HEK293 (cell line): ENCODE measurements around the gene DLD.

ENCODE experiments used
- CTCF ChIA-PET: fragments of 350-600 bp; formaldehyde crosslinking; extraction: SDS; loops from one replicate; lab custom pipeline; 2021; ENCODE audit warnings: antibody characterized with exemption; lab: Yijun Ruan, JAX
- POLR2A ChIA-PET: fragments of 300-600 bp; formaldehyde crosslinking; extraction: SDS; loops from one replicate; lab custom pipeline; 2020; ENCODE audit warnings: antibody characterized with exemption, inconsistent platforms; lab: Yijun Ruan, JAX
- H3K27ac ChIP-seq: fragments of 200-500 bp; sonication (Bioruptor generic); 2 replicates; pipeline ENCODE4 v1.5.1; 2014; ENCODE audit warnings: low read depth, low read length, control low read depth, inconsistent platforms; ENCODE audit errors: extremely low read depth
- H3K36me3 ChIP-seq, 2 experiments: fragments of 200-500 bp in 1 of 2; sonication (Bioruptor generic) in 1 of 2; 1 replicate in 1 of 2; 2 replicates in 1 of 2; pipeline ENCODE4 v1.5.1; 2014 to 2017; ENCODE audit warnings: inconsistent platforms in 2 of 2, low read length in 2 of 2; ENCODE audit not compliant: control insufficient read depth in 2 of 2, insufficient read depth in 1 of 2
- H3K4me1 ChIP-seq: fragments of 200-500 bp; sonication (Bioruptor generic); 2 replicates; pipeline ENCODE4 v1.5.1; 2014; ENCODE audit warnings: mild to moderate bottlenecking, low read length, inconsistent platforms; ENCODE audit not compliant: control insufficient read depth, insufficient read depth
- H3K4me3 ChIP-seq: 2 replicates; pipeline ENCODE4 v1.5.1; 2011; ENCODE audit warnings: low read depth, mild to moderate bottlenecking, control low read depth, low read length, moderate library complexity
- H3K9me3 ChIP-seq: fragments of 200-500 bp; sonication (Bioruptor generic); 2 replicates; pipeline ENCODE4 v1.5.1; 2014; ENCODE audit warnings: low read depth, low read length, inconsistent platforms; ENCODE audit not compliant: control insufficient read depth, insufficient read depth
- GLI2 ChIP-seq: fragments of 450-650 bp; formaldehyde crosslinking; IDR thresholded peaks from 2 replicates; pipeline ENCODE4; 2017; ENCODE audit warnings: missing biosample characterization, missing genetic modification characterization, low read depth, borderline replicate concordance
- MZF1 ChIP-seq: fragments of 450-650 bp; formaldehyde crosslinking; IDR thresholded peaks from 2 replicates; pipeline ENCODE4 v1.5.1; 2017; ENCODE audit warnings: missing biosample characterization, missing genetic modification characterization, borderline replicate concordance
- SCRT1 ChIP-seq: fragments of 450-650 bp; formaldehyde crosslinking; IDR thresholded peaks from 2 replicates; pipeline ENCODE4 v1.5.1; 2016; ENCODE audit warnings: missing biosample characterization, missing genetic modification characterization, borderline replicate concordance
- SCRT2 ChIP-seq: fragments of 450-650 bp; formaldehyde crosslinking; IDR thresholded peaks from 2 replicates; pipeline ENCODE4 v1.5.1; 2016; ENCODE audit warnings: missing biosample characterization, missing genetic modification characterization
- YY1 ChIP-seq: fragments of 450-650 bp; formaldehyde crosslinking; IDR thresholded peaks from 2 replicates; pipeline ENCODE4 v1.5.1; 2018; ENCODE audit warnings: missing biosample characterization, missing genetic modification characterization
- ZBTB20 ChIP-seq: fragments of 450-650 bp; formaldehyde crosslinking; IDR thresholded peaks from 2 replicates; pipeline ENCODE4 v1.5.1; 2016; ENCODE audit warnings: missing biosample characterization, missing genetic modification characterization
- ZFP3 ChIP-seq: fragments of 450-650 bp; formaldehyde crosslinking; IDR thresholded peaks from 2 replicates; pipeline ENCODE4 v1.5.1; 2016; ENCODE audit warnings: low read depth, missing biosample characterization, missing genetic modification characterization
- ZFP69B ChIP-seq: fragments of 450-650 bp; formaldehyde crosslinking; IDR thresholded peaks from 2 replicates; pipeline ENCODE4 v1.5.1; 2016; ENCODE audit warnings: missing biosample characterization, missing genetic modification characterization
- ZNF133 ChIP-seq: fragments of 450-650 bp; formaldehyde crosslinking; IDR thresholded peaks from 2 replicates; pipeline ENCODE4 v1.5.1; 2016; ENCODE audit warnings: missing biosample characterization, missing genetic modification characterization
- ZNF140 ChIP-seq: fragments of 450-650 bp; formaldehyde crosslinking; IDR thresholded peaks from 2 replicates; pipeline ENCODE4 v1.5.1; 2016; ENCODE audit warnings: missing biosample characterization, missing genetic modification characterization
- ZNF155 ChIP-seq: fragments of 450-650 bp; formaldehyde crosslinking; IDR thresholded peaks from 2 replicates; pipeline ENCODE4 v1.5.1; 2016; ENCODE audit warnings: missing biosample characterization, missing genetic modification characterization
- ZNF391 ChIP-seq: fragments of 450-650 bp; formaldehyde crosslinking; IDR thresholded peaks from 2 replicates; pipeline ENCODE4 v1.5.1; 2016; ENCODE audit warnings: low read depth, missing biosample characterization, missing genetic modification characterization, borderline replicate concordance
- ZNF423 ChIP-seq: fragments of 450-650 bp; formaldehyde crosslinking; IDR thresholded peaks from 2 replicates; pipeline ENCODE4 v1.5.1; 2016; ENCODE audit warnings: missing biosample characterization, missing genetic modification characterization
- ZNF529 ChIP-seq: fragments of 450-650 bp; formaldehyde crosslinking; IDR thresholded peaks from 2 replicates; pipeline ENCODE4 v1.5.1; 2017; ENCODE audit warnings: missing genetic modification characterization, missing biosample characterization; ENCODE audit not compliant: insufficient replicate concordance
- ZNF585B ChIP-seq: fragments of 450-650 bp; formaldehyde crosslinking; IDR thresholded peaks from 2 replicates; pipeline ENCODE4 v1.5.1; 2016; ENCODE audit warnings: missing biosample characterization, missing genetic modification characterization
- ZNF776 ChIP-seq: fragments of 450-650 bp; formaldehyde crosslinking; IDR thresholded peaks from 2 replicates; pipeline ENCODE4 v1.5.0; 2017; ENCODE audit warnings: missing biosample characterization, missing genetic modification characterization, borderline replicate concordance
- ZNF792 ChIP-seq: fragments of 450-650 bp; formaldehyde crosslinking; IDR thresholded peaks from 2 replicates; pipeline ENCODE4 v1.5.1; 2016; ENCODE audit warnings: missing biosample characterization, missing genetic modification characterization
- TF ChIP-seq, protein P1 (sequence below): fragments of 450-650 bp; formaldehyde crosslinking; IDR thresholded peaks from 2 replicates; pipeline ENCODE4 v1.5.1; 2016; ENCODE audit warnings: missing biosample characterization, missing genetic modification characterization
- TF ChIP-seq, protein P2 (sequence below): fragments of 450-650 bp; formaldehyde crosslinking; IDR thresholded peaks from 2 replicates; pipeline ENCODE4 v1.5.1; 2016; ENCODE audit warnings: missing biosample characterization, missing genetic modification characterization
- TF ChIP-seq, protein P3 (sequence below): fragments of 450-650 bp; formaldehyde crosslinking; IDR thresholded peaks from 2 replicates; pipeline ENCODE4 v1.5.1; 2017; ENCODE audit warnings: missing biosample characterization, mild to moderate bottlenecking, missing genetic modification characterization, moderate library complexity

DLD gene

DNA sequence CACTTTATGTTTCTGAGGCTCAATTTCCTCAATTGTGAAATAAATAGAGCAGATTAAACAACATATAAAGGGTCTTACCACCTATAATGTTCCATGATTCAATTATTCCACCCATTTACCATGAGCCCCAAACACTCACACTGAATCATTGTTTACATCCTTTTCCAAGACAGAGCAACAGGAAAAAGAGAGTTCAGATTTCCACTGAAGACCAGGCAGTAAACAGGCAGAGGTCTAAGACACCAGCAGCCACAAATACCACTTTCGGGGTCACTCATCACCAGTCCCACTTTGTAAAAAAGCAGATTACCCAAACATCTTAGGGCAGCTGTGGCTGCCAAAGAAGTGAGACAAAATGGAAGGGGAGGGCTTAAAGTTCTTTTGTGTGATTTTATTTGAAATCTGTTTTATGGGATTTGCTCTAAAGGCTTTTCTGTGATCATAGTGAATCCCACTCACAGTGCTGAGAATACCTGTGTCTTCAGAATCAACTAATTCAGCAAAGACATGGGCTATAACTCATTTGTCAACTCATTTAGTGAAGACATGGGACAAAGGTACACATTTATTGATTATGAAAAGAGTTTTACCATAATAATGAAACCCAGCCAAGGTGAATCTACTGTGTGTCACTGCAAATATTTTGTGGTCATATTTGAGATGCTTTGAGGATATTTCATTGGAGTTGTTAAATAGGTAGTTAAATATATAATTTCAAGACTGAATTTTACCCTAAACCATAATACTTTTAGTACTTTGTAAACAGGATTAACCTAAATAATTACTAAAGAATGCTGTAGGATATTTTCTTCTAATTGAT, 24.8 kb upstream of the DLD start:
- no peak overlapping the region for H3K27ac ChIP-seq
- H3K4me1 ChIP-seq = no peaks in the 10 kb centered on the region
- H3K4me3 ChIP-seq = no peak overlapping the region
- TF ChIP-seq ZFP3 (tag by site-specific recombination) = no peak
- ChIA-PET POLR2A (no interaction called here), CTCF (interaction anchor here (1.5 kb wide), 1 partner anchor 11 kb away, joined by 3 read pairs; no protein-coding TSS in a partner anchor)
- H3K9me3 ChIP-seq = no peaks in the 10 kb centered on the region
- no peaks in the 10 kb centered on the region for H3K36me3 ChIP-seq

DNA sequence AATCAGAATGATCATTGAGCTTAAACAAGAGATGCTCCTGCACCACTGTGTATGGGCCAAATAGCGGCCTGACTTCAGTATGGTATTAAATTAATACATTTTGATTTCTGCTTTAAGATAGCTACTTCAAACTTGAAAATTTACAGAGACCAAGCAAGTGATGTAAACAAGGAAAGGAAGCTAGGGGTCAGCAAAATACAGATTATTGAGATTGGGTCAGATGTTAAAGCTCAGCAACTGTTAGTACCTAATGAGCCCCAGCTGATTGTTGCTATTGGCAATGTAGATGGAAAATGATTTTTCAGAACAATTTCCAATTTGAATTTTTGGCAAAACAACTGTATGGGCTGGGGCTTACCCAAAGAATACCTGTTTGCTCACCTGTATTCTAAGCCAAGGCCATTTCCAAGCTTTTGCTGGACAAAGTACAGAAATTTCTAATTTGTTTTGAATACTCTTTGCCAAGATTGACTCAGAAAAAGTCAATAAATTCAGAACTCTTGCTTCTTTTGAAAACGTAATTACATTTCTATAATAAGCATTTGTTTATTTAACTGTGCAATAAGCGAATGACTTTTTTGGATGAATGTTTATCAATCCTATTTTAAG, 23.0 kb upstream of the DLD start:
- ChIA-PET POLR2A (no interaction called here), CTCF (interaction anchor here (0.6 to 2.2 kb wide), 7 partner anchors 12 to 978 kb away, joined by 3 to 12 read pairs (median 3); no protein-coding TSS in a partner anchor)

DNA sequence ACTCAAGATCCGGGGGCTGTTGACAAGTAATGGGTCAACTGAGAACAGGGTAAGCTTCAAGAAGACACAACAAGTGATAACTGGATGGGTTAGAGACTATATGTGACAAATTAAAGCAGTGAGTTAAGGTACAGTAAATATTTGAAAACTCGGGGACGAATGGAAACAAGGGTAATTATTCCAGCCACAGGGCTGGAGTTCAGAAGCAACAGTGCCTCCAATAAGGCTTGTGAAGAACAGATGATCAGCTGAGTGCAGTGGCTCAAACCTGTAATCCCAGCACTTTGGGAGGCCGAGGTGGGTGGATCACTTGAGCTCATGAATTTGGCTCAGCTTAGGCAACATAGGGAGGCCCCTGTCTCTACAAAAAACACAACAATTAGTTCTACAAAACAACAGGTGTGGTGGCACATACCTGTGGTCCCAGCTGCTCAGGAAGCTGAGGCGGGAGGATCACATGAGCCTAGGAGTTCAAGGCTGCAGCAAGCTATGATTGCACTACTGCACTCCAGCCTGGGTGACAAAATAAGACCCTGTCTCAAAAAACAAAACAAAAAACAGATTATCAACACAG, 20.5 kb upstream of the DLD start:
- Histone ChIP-seq H3K4me1 (no peaks in the 10 kb centered on the region), H3K9me3 (no peaks in the 10 kb centered on the region), H3K4me3 (no peak overlapping the region), H3K36me3 (no peaks in the 10 kb centered on the region), H3K27ac (no peak overlapping the region)
- CTCF ChIA-PET = interaction anchor here (1.2 kb wide), 1 partner anchor 9 kb away, joined by 6 read pairs; no protein-coding TSS in a partner anchor
- TF ChIP-seq ZNF140 (no peak), SCRT1 (tag by site-specific recombination) (peak; percentile 80), GLI2 (tag by site-specific recombination) (no peak), SCRT2 (tag by site-specific recombination) (peak; percentile 68)
- TF ChIP-seq, all 188 proteins: peak for 2
- POLR2A ChIA-PET = no interaction called here

More for the DNA sequence above, 23.0 kb upstream of the DLD start:
- Histone ChIP-seq H3K27ac (no peak overlapping the region), H3K4me1 (no peaks in the 10 kb centered on the region), H3K4me3 (no peak overlapping the region), H3K9me3 (no peaks in the 10 kb centered on the region), H3K36me3 (no peaks in the 10 kb centered on the region)
- TF ChIP-seq, protein P1, sequence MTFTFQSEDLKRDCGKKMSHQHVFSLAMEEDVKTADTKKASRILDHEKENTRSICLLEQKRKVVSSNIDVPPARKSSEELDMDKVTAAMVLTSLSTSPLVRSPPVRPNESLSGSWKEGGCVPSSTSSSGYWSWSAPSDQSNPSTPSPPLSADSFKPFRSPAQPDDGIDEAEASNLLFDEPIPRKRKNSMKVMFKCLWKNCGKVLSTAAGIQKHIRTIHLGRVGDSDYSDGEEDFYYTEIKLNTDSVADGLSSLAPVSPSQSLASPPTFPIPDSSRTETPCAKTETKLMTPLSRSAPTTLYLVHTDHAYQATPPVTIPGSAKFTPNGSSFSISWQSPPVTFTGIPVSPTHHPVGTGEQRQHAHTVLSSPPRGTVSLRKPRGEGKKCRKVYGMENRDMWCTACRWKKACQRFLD = no peak
- TF ChIP-seq YY1 (tag by site-specific recombination) (no peak), ZNF776 (tag by site-specific recombination) (no peak), ZNF133 (tag by site-specific recombination) (no peak), ZNF792 (tag by site-specific recombination) (no peak), ZNF585B (no peak), ZNF529 (tag by site-specific recombination) (no peak), ZNF391 (tag by site-specific recombination) (no peak), MZF1 (tag by site-specific recombination) (no peak), ZFP69B (tag by site-specific recombination) (no peak), ZBTB20 (tag by site-specific recombination) (no peak), ZNF155 (no peak), ZNF423 (tag by site-specific recombination) (no peak)
- TF ChIP-seq, protein P2, sequence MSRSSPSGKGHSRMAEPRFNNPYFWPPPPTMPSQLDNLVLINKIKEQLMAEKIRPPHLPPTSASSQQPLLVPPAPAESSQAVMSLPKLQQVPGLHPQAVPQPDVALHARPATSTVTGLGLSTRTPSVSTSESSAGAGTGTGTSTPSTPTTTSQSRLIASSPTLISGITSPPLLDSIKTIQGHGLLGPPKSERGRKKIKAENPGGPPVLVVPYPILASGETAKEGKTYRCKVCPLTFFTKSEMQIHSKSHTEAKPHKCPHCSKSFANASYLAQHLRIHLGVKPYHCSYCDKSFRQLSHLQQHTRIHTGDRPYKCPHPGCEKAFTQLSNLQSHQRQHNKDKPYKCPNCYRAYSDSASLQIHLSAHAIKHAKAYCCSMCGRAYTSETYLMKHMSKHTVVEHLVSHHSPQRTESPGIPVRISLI = no peak
- TF ChIP-seq, protein P3, sequence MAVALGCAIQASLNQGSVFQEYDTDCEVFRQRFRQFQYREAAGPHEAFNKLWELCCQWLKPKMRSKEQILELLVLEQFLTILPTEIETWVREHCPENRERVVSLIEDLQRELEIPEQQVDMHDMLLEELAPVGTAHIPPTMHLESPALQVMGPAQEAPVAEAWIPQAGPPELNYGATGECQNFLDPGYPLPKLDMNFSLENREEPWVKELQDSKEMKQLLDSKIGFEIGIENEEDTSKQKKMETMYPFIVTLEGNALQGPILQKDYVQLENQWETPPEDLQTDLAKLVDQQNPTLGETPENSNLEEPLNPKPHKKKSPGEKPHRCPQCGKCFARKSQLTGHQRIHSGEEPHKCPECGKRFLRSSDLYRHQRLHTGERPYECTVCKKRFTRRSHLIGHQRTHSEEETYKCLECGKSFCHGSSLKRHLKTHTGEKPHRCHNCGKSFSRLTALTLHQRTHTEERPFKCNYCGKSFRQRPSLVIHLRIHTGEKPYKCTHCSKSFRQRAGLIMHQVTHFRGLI (tag by site-specific recombination) = no peak
